AG10803 (cell line): Measurements from ENCODE around the gene OPRL1.

ENCODE experiments used
- DNase-seq: peaks from one replicate; pipeline ENCODE4 v3.0.0; 2010; ENCODE audit warnings: low read depth
- H3K4me3 ChIP-seq: 2 replicates; pipeline ENCODE4 v1.5.1; 2011; ENCODE audit warnings: mild to moderate bottlenecking, low read length, control low read depth
- CTCF ChIP-seq: conservative IDR thresholded peaks from 2 replicates; pipeline ENCODE4 v1.5.1; 2011; ENCODE audit warnings: mild to moderate bottlenecking, low read length, control low read depth, inconsistent platforms

The OPRL1 gene

GRCh38 chr20:64103871-64104666 lies 24.2 kb downstream of the OPRL1 start:
- DNase-seq = no peak
- H3K4me3 ChIP-seq = no peak overlapping the region
- no peak for TF ChIP-seq CTCF

- DNase-seq = no peak
- no peak for TF ChIP-seq CTCF
- H3K4me3 ChIP-seq = no peak overlapping the region
Measured at GRCh38 chr20:64104667-64105451, 25.0 kb downstream of the OPRL1 start.

- no peak for DNase-seq
- TF ChIP-seq CTCF = no peak
- no peak overlapping the region for H3K4me3 ChIP-seq
Measured at GRCh38 chr20:64105846-64106434, 26.1 kb downstream of the OPRL1 start.

GRCh38 chr20:64106435-64106961 lies 26.6 kb downstream of the OPRL1 start:
- H3K4me3 ChIP-seq = no peak overlapping the region
- no peak for DNase-seq
- no peak for TF ChIP-seq CTCF

GRCh38 chr20:64106981-64107735 lies 27.3 kb downstream of the OPRL1 start, which contains the start of gene NPBWR2:
NPBWR2 (minus strand) TSS chr20:64107565; CDS start chr20:64106831, 734 bp downstream.
- no peak for TF ChIP-seq CTCF
- no peak for DNase-seq

GRCh38 chr20:64107736-64108457 lies 28.0 kb downstream of the OPRL1 start:
- no peak for DNase-seq
- no peak overlapping the region for H3K4me3 ChIP-seq
- TF ChIP-seq CTCF = no peak

More at GRCh38 chr20:64106981-64107735, 27.3 kb downstream of the OPRL1 start, which contains the start of gene NPBWR2:
- H3K4me3 ChIP-seq = no peak within 1 kb of the TSS
